IMR-90 (cell line): ENCODE data around the gene NES. TPM values are rescaled to one million over a fixed set of nuclear protein-coding genes. Genes with fewer than 3 reads are reported as not detected.

Source experiments
- ATAC-seq: fragments of 200-7000 bp; cut with Tn5 transposase; 2 replicates; pipeline ENCODE4 v1.9.1; 2020; ENCODE audit warnings: low read depth, mild to moderate bottlenecking, moderate library complexity
- BruUV-seq: library from RNA; stranded (reverse); fragments of 400-500 nt; replicated peaks from 2 replicates; lab custom pipeline; 2021; lab: Mats Ljungman, UMichigan
- CTCF ChIA-PET: fragments of 300-600 bp; formaldehyde crosslinking; extraction: SDS; loops from one replicate; lab custom pipeline; 2021; ENCODE audit warnings: antibody characterized with exemption; lab: Yijun Ruan, JAX
- POLR2A ChIA-PET: fragments of 300-600 bp; sonication (Branson Sonifier 250); formaldehyde crosslinking; loops from one replicate; lab custom pipeline; 2022; ENCODE audit warnings: antibody characterized with exemption; ENCODE audit not compliant: unreplicated experiment; lab: Charles Lee
- DNase-seq: peaks from one replicate; pipeline ENCODE4 v3.0.0; 2013
- H2AFZ ChIP-seq: replicated peaks from 2 replicates; pipeline ENCODE3; 2013; ENCODE audit warnings: low read length, mild to moderate bottlenecking; ENCODE audit not compliant: poor library complexity
- H2AK5ac ChIP-seq: 2 replicates; pipeline ENCODE4 v1.6.1; 2013; ENCODE audit warnings: low read depth, low read length, inconsistent platforms
- H2AK9ac ChIP-seq: replicated peaks from 2 replicates; pipeline ENCODE3; 2013; ENCODE audit warnings: mild to moderate bottlenecking, low read depth, low read length, moderate library complexity; ENCODE audit not compliant: poor library complexity
- H2BK120ac ChIP-seq: 2 replicates; pipeline ENCODE4 v1.6.1; 2013; ENCODE audit warnings: low read depth, low read length, inconsistent platforms
- H2BK15ac ChIP-seq: 3 replicates; pipeline ENCODE4 v1.6.1; 2013; ENCODE audit warnings: low read depth, low read length, inconsistent platforms
- H2BK20ac ChIP-seq: 2 replicates; pipeline ENCODE4 v1.6.1; 2013; ENCODE audit warnings: low read depth, mild to moderate bottlenecking, inconsistent platforms, low read length, moderate library complexity
- H2BK5ac ChIP-seq: 2 replicates; pipeline ENCODE4 v1.6.1; 2013; ENCODE audit warnings: mild to moderate bottlenecking, low read depth, low read length, inconsistent platforms; ENCODE audit not compliant: poor library complexity, severe bottlenecking
- H3K14ac ChIP-seq: replicated peaks from 2 replicates; pipeline ENCODE4 v1.6.1; 2013; ENCODE audit warnings: low read depth, low read length, inconsistent platforms
- H3K18ac ChIP-seq: 2 replicates; pipeline ENCODE4 v1.6.1; 2013; ENCODE audit warnings: low read depth, low read length, control low read depth
- H3K23ac ChIP-seq: 2 replicates; pipeline ENCODE4 v1.6.1; 2013; ENCODE audit warnings: low read depth, low read length, inconsistent platforms
- H3K27ac ChIP-seq: 2 replicates; pipeline ENCODE4 v1.5.1; 2013; ENCODE audit warnings: mild to moderate bottlenecking, control low read depth, low read length; ENCODE audit not compliant: insufficient read depth
- H3K27me3 ChIP-seq: 2 replicates; pipeline ENCODE4 v1.6.1; 2013; ENCODE audit warnings: low read length; ENCODE audit not compliant: control insufficient read depth, insufficient read depth
- H3K36me3 ChIP-seq: 2 replicates; pipeline ENCODE4 v1.6.1; 2013; ENCODE audit warnings: low read length, mixed read lengths; ENCODE audit not compliant: control insufficient read depth, insufficient read depth
- H3K4ac ChIP-seq: 2 replicates; pipeline ENCODE4 v1.6.1; 2013; ENCODE audit warnings: low read depth, low read length, inconsistent platforms
- H3K4me1 ChIP-seq: 2 replicates; pipeline ENCODE4 v1.6.1; 2013; ENCODE audit warnings: low read length, mixed read lengths; ENCODE audit not compliant: control insufficient read depth, insufficient read depth
- H3K4me2 ChIP-seq: 2 replicates; pipeline ENCODE4 v1.6.1; 2013; ENCODE audit warnings: low read depth, mild to moderate bottlenecking, control low read depth, low read length, moderate library complexity
- H3K4me3 ChIP-seq: 2 replicates; pipeline ENCODE4 v1.5.1; 2013; ENCODE audit warnings: low read depth, mild to moderate bottlenecking, control low read depth, low read length, moderate library complexity; ENCODE audit not compliant: insufficient read depth
- H3K56ac ChIP-seq: 2 replicates; pipeline ENCODE4 v1.6.1; 2013; ENCODE audit warnings: low read length, inconsistent platforms; ENCODE audit not compliant: insufficient read depth; ENCODE audit errors: extremely low read depth
- H3K79me1 ChIP-seq, 2 experiments: 2 replicates each; pipeline ENCODE4 v1.6.1; 2013; ENCODE audit warnings: low read length in 2 of 2, inconsistent platforms in 1 of 2, low read depth in 1 of 2
- H3K9ac ChIP-seq: 2 replicates; pipeline ENCODE4 v1.6.1; 2013; ENCODE audit warnings: low read depth, low read length, control low read depth
- H3K9me1 ChIP-seq: 2 replicates; pipeline ENCODE4 v1.6.1; 2013; ENCODE audit warnings: low read length, inconsistent platforms; ENCODE audit not compliant: insufficient read depth
- H3K9me3 ChIP-seq: 2 replicates; pipeline ENCODE4 v1.6.1; 2013; ENCODE audit warnings: low read length; ENCODE audit not compliant: control insufficient read depth, insufficient read depth
- H4K20me1 ChIP-seq: 2 replicates; pipeline ENCODE4 v1.6.1; 2013; ENCODE audit warnings: low read length, inconsistent platforms; ENCODE audit not compliant: insufficient read depth
- H4K5ac ChIP-seq: 2 replicates; pipeline ENCODE4 v1.6.1; 2013; ENCODE audit warnings: mild to moderate bottlenecking, low read depth, low read length, control low read depth
- H4K8ac ChIP-seq, 2 experiments: 2 replicates each; pipeline ENCODE4 v1.6.1; 2013; ENCODE audit warnings: low read depth in 2 of 2, low read length in 2 of 2, control low read depth in 1 of 2, inconsistent platforms in 1 of 2
- H4K91ac ChIP-seq: 2 replicates; pipeline ENCODE4 v1.6.1; 2013; ENCODE audit warnings: low read depth, low read length, inconsistent platforms; ENCODE audit not compliant: insufficient read depth
- BHLHE40 ChIP-seq: fragments of 150-350 bp; IDR thresholded peaks from 2 replicates; pipeline ENCODE4 v1.6.1; 2016; ENCODE audit warnings: mild to moderate bottlenecking, low read depth, low read length
- FOS ChIP-seq: fragments of 150-350 bp; IDR thresholded peaks from 2 replicates; pipeline ENCODE4 v1.6.1; 2016; ENCODE audit warnings: low read depth, low read length
- MAZ ChIP-seq: IDR thresholded peaks from 2 replicates; pipeline ENCODE4 v1.6.1; 2012; ENCODE audit warnings: low read depth, mild to moderate bottlenecking, low read length, improper control_type of control experiment, moderate library complexity, borderline replicate concordance
- NFE2L2 ChIP-seq: fragments of 150-350 bp; IDR thresholded peaks from 2 replicates; pipeline ENCODE4 v1.6.1; 2016; ENCODE audit warnings: low read depth, mild to moderate bottlenecking, low read length
- RCOR1 ChIP-seq: IDR thresholded peaks from 2 replicates; pipeline ENCODE4 v1.6.1; 2012; ENCODE audit warnings: mild to moderate bottlenecking, low read length, improper control_type of control experiment; ENCODE audit not compliant: insufficient replicate concordance
- RFX5 ChIP-seq: IDR thresholded peaks from 2 replicates; pipeline ENCODE4 v1.8.0; 2012; ENCODE audit warnings: low read depth, mild to moderate bottlenecking, low read length, moderate library complexity
- WGBS, 2 experiments: methylation state at CpG; one replicate each; pipeline versions ENCODE4 v1.1.5 to v1.1.7; 2013; ENCODE audit warnings: missing lambda C conversion rate in 2 of 2; ENCODE audit not compliant: insufficient read length in 1 of 2; ENCODE audit errors: extremely low coverage in 2 of 2; 5-methylcytosine and 5-hydroxymethylcytosine counted together
- dilution Hi-C: fragments of 300-500 bp; cut with HindIII; formaldehyde crosslinking; loops from one replicate; pipeline ENCODE4 v1.14.3; 2018; ENCODE audit warnings: low sequenced_read_pairs; ENCODE audit not compliant: unreplicated experiment
- in situ Hi-C: fragments of 300-500 bp; cut with MboI; formaldehyde crosslinking; loops from 3 replicates; pipeline ENCODE4 v1.14.3; 2019; ENCODE audit warnings: low sequenced_read_pairs, inconsistent platforms, mixed read lengths
- intact Hi-C: fragments of 100-400 bp; cut with micrococcal nuclease; formaldehyde crosslinking; loops from 2 replicates; pipeline ENCODE4 v1.10.0; 2022
- polyA plus RNA-seq, 3 experiments: library from polyadenylated mRNA; depleted of rRNA; stranded (reverse); fragments of >200 nt; gene quantifications; 2 replicates each; pipeline ENCODE4 v1.2.3, GENCODE V29; 2012; ENCODE audit warnings: low replicate concordance in 1 of 3
- total RNA-seq: library from RNA; depleted of rRNA; stranded (reverse); fragments of >200 nt; gene quantifications from 2 replicates; pipeline ENCODE4 v1.2.3, GENCODE V29; 2012
- TF ChIP-seq, protein P1 (sequence below): conservative IDR thresholded peaks from 2 replicates; pipeline ENCODE4 v1.5.1; 2012; ENCODE audit warnings: mild to moderate bottlenecking, low read depth, low read length, improper control_type of control experiment

NES gene
- total and polyA plus RNA-seq, 2 of the 4 experiments (the other 2 are of a cell fraction) = 25.3 to 40.1 TPM

DNA sequence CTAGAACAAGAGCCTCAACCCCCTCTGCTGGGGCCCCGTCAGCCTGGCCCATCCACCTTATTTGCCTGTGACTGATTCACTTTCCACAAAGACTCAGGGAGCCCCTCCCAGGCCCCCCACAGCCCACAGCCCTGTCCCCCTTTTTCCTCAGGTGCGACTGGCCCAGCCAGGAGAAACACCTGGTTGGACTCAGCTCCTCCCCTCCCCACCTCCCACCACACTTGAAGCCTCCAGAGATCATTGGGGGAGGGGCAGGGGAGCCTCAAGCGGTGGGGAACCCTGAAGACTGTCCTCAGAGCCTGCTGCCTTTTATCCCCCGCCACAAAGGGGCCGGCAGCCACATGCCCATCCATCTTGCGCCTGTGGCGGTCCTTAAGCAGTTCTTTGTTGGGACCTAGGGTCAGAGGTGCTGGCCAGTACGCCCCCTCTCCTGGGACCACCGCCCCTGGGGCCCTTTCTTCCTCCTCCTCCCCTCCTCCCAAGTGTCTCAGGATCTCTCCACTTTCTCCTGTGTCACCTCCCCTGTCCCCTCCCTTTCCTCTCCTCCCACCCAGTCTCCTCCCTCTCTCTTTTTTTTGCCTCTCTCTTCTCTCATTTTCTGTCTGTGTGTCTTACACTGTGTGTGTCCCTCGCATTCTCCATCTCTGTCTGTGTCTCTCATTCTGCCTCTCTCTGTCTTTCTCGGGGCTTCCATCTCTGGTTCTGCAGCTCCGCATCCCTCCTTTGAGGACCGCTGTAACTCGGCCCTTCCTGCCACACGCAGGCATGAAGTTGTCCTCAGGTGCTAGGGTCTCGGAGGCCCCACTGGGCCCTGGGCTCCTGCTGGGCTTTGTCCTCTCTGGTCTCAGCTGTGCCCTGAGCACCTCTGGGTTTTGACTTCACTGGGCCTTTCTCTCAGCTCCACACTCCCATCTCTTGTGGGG, 16.0 kb upstream of the NES start:
- Histone ChIP-seq H3K4me2 (no peak overlapping the region), H4K8ac (no peak overlapping the region), H3K4ac (no peak overlapping the region), H2BK15ac (no peak overlapping the region), H3K4me3 (no peak overlapping the region), H4K91ac (no peak overlapping the region), H4K5ac (no peak overlapping the region), H3K79me1 (no peaks in the 10 kb centered on the region), H2BK5ac (no peak overlapping the region), H2BK20ac (no peak overlapping the region), H4K20me1 (no peaks in the 10 kb centered on the region), H3K23ac (no peak overlapping the region), H3K9me1 (no peaks in the 10 kb centered on the region), H3K9me3 (no peaks in the 10 kb centered on the region), H3K18ac (no peak overlapping the region), H3K9ac (no peak overlapping the region), H3K27me3 (peaks cover 6% of the 10 kb centered on the region; the same call in 1 of the 2 replicates), H3K4me1 (peaks cover 6% of the 10 kb centered on the region; the same call in 1 of the 2 replicates), H2AK5ac (peak overlapping the region; percentile 26; the same call in 1 of the 2 replicates), H2BK120ac (no peak overlapping the region), H2AFZ (no peak overlapping the region), H3K27ac (no peak overlapping the region), H3K14ac (no peak overlapping the region), H3K36me3 (no peaks in the 10 kb centered on the region), H3K56ac (no peak overlapping the region), H2AK9ac (no peak overlapping the region)
- no TSS peak for BruUV-seq
- DNase-seq = no peak
- WGBS, 2 experiments = 67% methylated on average over 8 of the region's 16 CpGs; no CpG with 5 or more reads in 1 of the 2 experiments
- intact Hi-C loops = no loop called here
- ChIA-PET CTCF (interaction anchor here (1.8 to 5.2 kb wide), 2 partner anchors 33 to 34 kb away, joined by 5 to 104 read pairs; partner anchors contain the start of genes ISG20L2 and METTL25B), POLR2A (no interaction called here)
- TF ChIP-seq RFX5 (no peak), FOS (no peak), BHLHE40 (no peak), NFE2L2 (no peak), MAZ (no peak), RCOR1 (no peak)
- TF ChIP-seq, protein P1, sequence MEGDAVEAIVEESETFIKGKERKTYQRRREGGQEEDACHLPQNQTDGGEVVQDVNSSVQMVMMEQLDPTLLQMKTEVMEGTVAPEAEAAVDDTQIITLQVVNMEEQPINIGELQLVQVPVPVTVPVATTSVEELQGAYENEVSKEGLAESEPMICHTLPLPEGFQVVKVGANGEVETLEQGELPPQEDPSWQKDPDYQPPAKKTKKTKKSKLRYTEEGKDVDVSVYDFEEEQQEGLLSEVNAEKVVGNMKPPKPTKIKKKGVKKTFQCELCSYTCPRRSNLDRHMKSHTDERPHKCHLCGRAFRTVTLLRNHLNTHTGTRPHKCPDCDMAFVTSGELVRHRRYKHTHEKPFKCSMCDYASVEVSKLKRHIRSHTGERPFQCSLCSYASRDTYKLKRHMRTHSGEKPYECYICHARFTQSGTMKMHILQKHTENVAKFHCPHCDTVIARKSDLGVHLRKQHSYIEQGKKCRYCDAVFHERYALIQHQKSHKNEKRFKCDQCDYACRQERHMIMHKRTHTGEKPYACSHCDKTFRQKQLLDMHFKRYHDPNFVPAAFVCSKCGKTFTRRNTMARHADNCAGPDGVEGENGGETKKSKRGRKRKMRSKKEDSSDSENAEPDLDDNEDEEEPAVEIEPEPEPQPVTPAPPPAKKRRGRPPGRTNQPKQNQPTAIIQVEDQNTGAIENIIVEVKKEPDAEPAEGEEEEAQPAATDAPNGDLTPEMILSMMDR = no peak
- in situ Hi-C loops = loop anchor here (10.0 kb wide), 1 partner anchor 192 kb away; no protein-coding TSS in a partner anchor
- dilution Hi-C loops = no loop called here
- no peak for ATAC-seq
